GM12878 (cell line): ENCODE data around the gene ZBTB4.

Experiments
- BHLHE40 ChIP-seq, 2 experiments: fragments of 450-650 bp in 1 of 2; IDR thresholded peaks; 2 replicates each; pipeline ENCODE4 v1.6.1; 2011 to 2017; ENCODE audit warnings: low read depth in 2 of 2, borderline replicate concordance in 1 of 2, improper control_type of control experiment in 1 of 2, low read length in 1 of 2, mild to moderate bottlenecking in 1 of 2
- CTCF ChIP-seq, 3 experiments: IDR thresholded peaks in 2 of 3; conservative IDR thresholded peaks in 1 of 3; 2 replicates each; pipeline ENCODE4 v1.5.1; 2011; ENCODE audit warnings: low read depth in 3 of 3, low read length in 3 of 3, mild to moderate bottlenecking in 3 of 3, control low read depth in 2 of 3, moderate library complexity in 2 of 3, inconsistent platforms in 1 of 3, mixed read lengths in 1 of 3; ENCODE audit not compliant: control insufficient read depth in 2 of 3, insufficient read depth in 1 of 3; ENCODE audit errors: extremely low read depth in 1 of 3
- NFIC ChIP-seq: IDR thresholded peaks from 2 replicates; pipeline ENCODE4 v1.6.1; 2012; ENCODE audit warnings: low read depth, mild to moderate bottlenecking, inconsistent platforms, low read length, moderate library complexity
- NFYA ChIP-seq: IDR thresholded peaks from 2 replicates; pipeline ENCODE4 v1.6.1; 2011; ENCODE audit warnings: low read depth, mild to moderate bottlenecking, low read length, improper control_type of control experiment, borderline replicate concordance
- POLR2A ChIP-seq: IDR thresholded peaks from 2 replicates; pipeline ENCODE4 v1.6.1; 2011; ENCODE audit warnings: low read depth, mild to moderate bottlenecking, low read length
- RBBP5 ChIP-seq: fragments of 200-600 bp; sonication (generic); conservative IDR thresholded peaks from 2 replicates; pipeline ENCODE4 v1.6.1; 2016
- SIN3A ChIP-seq: IDR thresholded peaks from 2 replicates; pipeline ENCODE4 v1.6.1; 2012; ENCODE audit warnings: low read depth, low read length, improper control_type of control experiment
- TBL1XR1 ChIP-seq: IDR thresholded peaks from 2 replicates; pipeline ENCODE4 v1.6.1; 2012; ENCODE audit warnings: low read depth, low read length, improper control_type of control experiment
- USF2 ChIP-seq: IDR thresholded peaks from 2 replicates; pipeline ENCODE4 v1.6.1; 2011; ENCODE audit warnings: low read depth, low read length, improper control_type of control experiment, borderline replicate concordance

GRCh38 chr17:7445619-7445968 lies 33.8 kb downstream of the ZBTB4 start:
- TF ChIP-seq CTCF (IDR thresholded peaks at IDR 0.05 in 2 of 3, conservative IDR thresholded peaks at IDR 0.05 in 1 of 3; ENCODE audit: control insufficient read depth in 2 of 3, extremely low read depth in 1 of 3, insufficient read depth in 1 of 3, low read depth in 3 of 3, low read length in 3 of 3), result no peak
- no peak for TF ChIP-seq NFYA
- TF ChIP-seq POLR2A, result no peak
- no peak for TF ChIP-seq USF2
- no peak for TF ChIP-seq BHLHE40 (IDR thresholded peaks at IDR 0.05; ENCODE audit: borderline replicate concordance in 1 of 2, low read depth in 2 of 2, low read length in 1 of 2)
- no peak for TF ChIP-seq NFIC
- TF ChIP-seq TBL1XR1, result no peak
- no peak for TF ChIP-seq RBBP5
- TF ChIP-seq SIN3A, result no peak
